Glomerular endothelial cell (primary cell): ENCODE data around the gene REXO2. TPM values are rescaled to one million over a fixed set of nuclear protein-coding genes. Genes with fewer than 3 reads are reported as not detected.

Experiments used
- DNase-seq: peaks from one replicate; pipeline ENCODE4 v3.0.0-alpha.2; 2011; ENCODE audit warnings: low read depth, low spot score; ENCODE audit errors: extremely low read depth
- total RNA-seq: library from RNA; depleted of rRNA; stranded (reverse); fragments of >200 nt; gene quantifications from 2 replicates; pipeline ENCODE4 v1.2.3, GENCODE V29; 2015

Gene REXO2
- total RNA-seq, 1 donor from 2014 or later, result 137 TPM

GRCh38 chr11:114440121-114440860 is 1.0 kb downstream of the REXO2 start:
- DNase-seq, result peak; percentile 39

- DNase-seq, result no peak
Observed at GRCh38 chr11:114440971-114441763, 1.9 kb downstream of the REXO2 start.

GRCh38 chr11:114441921-114442320 is 2.7 kb downstream of the REXO2 start:
- DNase-seq, result no peak

- no peak for DNase-seq
Observed at GRCh38 chr11:114442536-114442935, 3.3 kb downstream of the REXO2 start.

- no peak for DNase-seq
Observed at GRCh38 chr11:114447444-114447843, 8.2 kb downstream of the REXO2 start.

GRCh38 chr11:114447892-114448291 is 8.6 kb downstream of the REXO2 start:
- no peak for DNase-seq

- no peak for DNase-seq
Observed at GRCh38 chr11:114448749-114449482, 9.6 kb downstream of the REXO2 start.

GRCh38 chr11:114449845-114450244 is 10.6 kb downstream of the REXO2 start:
- no peak for DNase-seq

GRCh38 chr11:114452399-114452798 is 13.1 kb downstream of the REXO2 start:
- no peak for DNase-seq

GRCh38 chr11:114463999-114464398 is 24.7 kb downstream of the REXO2 start:
- DNase-seq, result no peak

- DNase-seq, result no peak
Observed at GRCh38 chr11:114466742-114467141, 27.5 kb downstream of the REXO2 start.

- no peak for DNase-seq
Observed at GRCh38 chr11:114472661-114473060, 33.4 kb downstream of the REXO2 start.

- DNase-seq, result no peak
Observed at GRCh38 chr11:114478001-114478410, 38.7 kb downstream of the REXO2 start.

GRCh38 chr11:114478768-114479167 is 39.5 kb downstream of the REXO2 start:
- no peak for DNase-seq

GRCh38 chr11:114479331-114479730 is 40.1 kb downstream of the REXO2 start:
- no peak for DNase-seq

GRCh38 chr11:114482114-114482513 is 42.8 kb downstream of the REXO2 start:
- DNase-seq, result no peak

- DNase-seq, result no peak
Observed at GRCh38 chr11:114483929-114484328, 44.7 kb downstream of the REXO2 start.

GRCh38 chr11:114496915-114497314 is 57.6 kb downstream of the REXO2 start:
- DNase-seq, result no peak

GRCh38 chr11:114499756-114500155 is 60.5 kb downstream of the REXO2 start:
- DNase-seq, result no peak
